Uterus (tissue), 2 donors: Measurements from ENCODE around the gene MYO9B.

Source experiments
- CTCF ChIP-seq, 4 experiments: fragments of 200-600 bp in 2 of 4; fragments of 450-650 bp in 2 of 4; sonication (generic) in 2 of 4; IDR thresholded peaks; one replicate each; pipeline ENCODE4 v1.5.1; 2016 to 2019; ENCODE audit warnings: antibody characterized with exemption in 4 of 4, mild to moderate bottlenecking in 2 of 4, moderate library complexity in 1 of 4
- POLR2A ChIP-seq, 2 donors: fragments of 450-650 bp; IDR thresholded peaks; one replicate each; pipeline ENCODE4 v1.6.1; 2016; ENCODE audit warnings: antibody characterized with exemption in 2 of 2, mild to moderate bottlenecking in 1 of 2, moderate library complexity in 1 of 2

GRCh38 chr19:17124025-17124424 lies 48.4 kb downstream of the MYO9B start:
- no peak for TF ChIP-seq CTCF (IDR thresholded peaks at IDR 0.05)
- TF ChIP-seq POLR2A (IDR thresholded peaks at IDR 0.05), result no peak
